ENCODE measurements around the gene CTBP2. TPM values are rescaled to one million over a fixed set of nuclear protein-coding genes. Genes with fewer than 3 reads are reported as not detected.

The CTBP2 gene
- total RNA-seq, 1 experiment from 2014 or later, result 78.7 TPM

DNA sequence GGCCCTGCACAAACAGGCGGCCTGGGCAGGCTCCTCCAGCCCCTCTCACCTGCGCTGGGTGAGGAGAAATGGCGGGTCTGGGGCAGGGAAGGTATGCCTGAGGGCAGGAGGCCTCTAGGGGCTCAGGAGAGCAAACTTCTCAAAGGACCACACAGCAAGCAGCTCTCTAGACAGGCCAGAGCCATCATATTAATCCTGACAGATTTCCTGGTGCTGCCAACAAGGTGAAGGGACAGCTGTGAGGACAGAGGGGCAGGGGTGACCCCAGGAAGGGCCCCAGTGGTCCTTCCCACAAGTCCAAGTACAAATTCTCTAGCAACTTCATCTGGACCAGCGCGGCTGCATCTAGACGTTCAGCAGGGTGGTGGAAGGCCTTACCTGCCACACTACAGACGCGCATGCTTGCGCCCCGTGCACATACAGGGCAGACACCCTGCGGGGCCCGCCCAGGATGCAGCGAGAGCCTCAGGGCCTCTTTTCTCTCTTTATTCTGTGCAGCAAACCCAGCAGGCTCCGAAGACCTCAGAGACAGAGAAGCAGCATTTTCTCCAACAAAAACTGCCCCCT lies 156.4 kb downstream of the CTBP2 start:
- no peaks in the 10 kb centered on the region for H3K27me3 Mint-ChIP-seq (ENCODE audit: unreplicated experiment)
- intact Hi-C loops (cut with micrococcal nuclease; ENCODE audit: unreplicated experiment), result no loop called here
- no TSS peak for BruUV-seq (replicated peaks)
- no peak overlapping the region for H3K27ac Mint-ChIP-seq (ENCODE audit: unreplicated experiment)
- peaks cover 7% of the 10 kb centered on the region for H3K4me1 Mint-ChIP-seq (ENCODE audit: low read depth, unreplicated experiment)
- H3K36me3 Mint-ChIP-seq (ENCODE audit: insufficient read depth, unreplicated experiment), result peaks cover 10% of the 10 kb centered on the region
- DNase-seq, result no peak
- CTCF ChIA-PET, result no interaction called here
- TF ChIP-seq, protein P1, sequence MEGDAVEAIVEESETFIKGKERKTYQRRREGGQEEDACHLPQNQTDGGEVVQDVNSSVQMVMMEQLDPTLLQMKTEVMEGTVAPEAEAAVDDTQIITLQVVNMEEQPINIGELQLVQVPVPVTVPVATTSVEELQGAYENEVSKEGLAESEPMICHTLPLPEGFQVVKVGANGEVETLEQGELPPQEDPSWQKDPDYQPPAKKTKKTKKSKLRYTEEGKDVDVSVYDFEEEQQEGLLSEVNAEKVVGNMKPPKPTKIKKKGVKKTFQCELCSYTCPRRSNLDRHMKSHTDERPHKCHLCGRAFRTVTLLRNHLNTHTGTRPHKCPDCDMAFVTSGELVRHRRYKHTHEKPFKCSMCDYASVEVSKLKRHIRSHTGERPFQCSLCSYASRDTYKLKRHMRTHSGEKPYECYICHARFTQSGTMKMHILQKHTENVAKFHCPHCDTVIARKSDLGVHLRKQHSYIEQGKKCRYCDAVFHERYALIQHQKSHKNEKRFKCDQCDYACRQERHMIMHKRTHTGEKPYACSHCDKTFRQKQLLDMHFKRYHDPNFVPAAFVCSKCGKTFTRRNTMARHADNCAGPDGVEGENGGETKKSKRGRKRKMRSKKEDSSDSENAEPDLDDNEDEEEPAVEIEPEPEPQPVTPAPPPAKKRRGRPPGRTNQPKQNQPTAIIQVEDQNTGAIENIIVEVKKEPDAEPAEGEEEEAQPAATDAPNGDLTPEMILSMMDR (IDR thresholded peaks at IDR 0.05; ENCODE audit: unreplicated experiment), result no peak
- H3K9me3 Mint-ChIP-seq (ENCODE audit: low read depth, unreplicated experiment), result no peaks in the 10 kb centered on the region
- H3K4me3 Mint-ChIP-seq (ENCODE audit: low read depth, unreplicated experiment), result no peak overlapping the region

DNA sequence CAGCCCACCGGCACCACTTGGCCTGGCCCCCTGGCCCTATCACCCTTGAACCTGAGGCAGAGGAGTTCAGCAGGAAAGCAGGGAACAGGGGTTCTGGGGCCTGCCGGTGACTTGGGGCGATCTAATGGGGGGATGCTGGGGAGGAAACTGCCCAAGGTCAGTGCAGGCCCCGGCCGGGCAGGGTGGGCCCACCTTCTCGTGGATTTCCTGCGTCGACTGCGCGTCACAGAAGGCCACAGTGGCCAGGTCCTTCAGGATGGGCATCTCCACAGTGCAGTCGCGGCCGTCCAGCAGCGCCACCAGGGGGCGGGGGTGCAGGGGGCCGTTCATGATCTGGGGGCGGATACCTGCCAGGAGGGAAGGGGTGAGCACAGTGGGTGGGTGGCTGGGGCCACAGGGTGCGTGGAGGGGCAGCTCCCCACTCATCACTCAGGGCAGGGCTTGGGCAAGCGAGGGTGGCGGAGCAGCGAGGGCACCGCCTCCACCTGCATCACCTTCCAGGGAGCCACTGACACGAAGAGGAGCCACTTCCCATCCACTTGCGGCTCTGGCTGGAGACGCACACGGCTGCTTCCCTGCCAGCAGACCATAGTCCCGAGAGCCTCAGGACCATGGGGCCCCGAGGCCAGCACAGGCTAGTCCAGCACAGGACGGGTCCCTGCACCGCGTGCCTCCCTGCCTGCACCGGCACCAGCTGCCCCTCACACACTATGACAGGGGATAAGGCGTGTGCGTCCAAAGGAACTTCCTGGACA lies 157.0 kb downstream of the CTBP2 start:
- H3K27me3 Mint-ChIP-seq (ENCODE audit: unreplicated experiment), result no peaks in the 10 kb centered on the region
- no peak overlapping the region for H3K4me3 Mint-ChIP-seq (ENCODE audit: low read depth, unreplicated experiment)
- H3K4me1 Mint-ChIP-seq (ENCODE audit: low read depth, unreplicated experiment), result no peaks in the 10 kb centered on the region
- no TSS peak for BruUV-seq (replicated peaks)
- TF ChIP-seq, protein P1 (IDR thresholded peaks at IDR 0.05; ENCODE audit: unreplicated experiment), result no peak
- no peak for DNase-seq
- H3K27ac Mint-ChIP-seq (ENCODE audit: unreplicated experiment), result no peak overlapping the region
- H3K36me3 Mint-ChIP-seq (ENCODE audit: insufficient read depth, unreplicated experiment), result peaks cover 17% of the 10 kb centered on the region
- no peaks in the 10 kb centered on the region for H3K9me3 Mint-ChIP-seq (ENCODE audit: low read depth, unreplicated experiment)
- CTCF ChIA-PET, result no interaction called here
- intact Hi-C loops (cut with micrococcal nuclease; ENCODE audit: unreplicated experiment), result no loop called here

DNA sequence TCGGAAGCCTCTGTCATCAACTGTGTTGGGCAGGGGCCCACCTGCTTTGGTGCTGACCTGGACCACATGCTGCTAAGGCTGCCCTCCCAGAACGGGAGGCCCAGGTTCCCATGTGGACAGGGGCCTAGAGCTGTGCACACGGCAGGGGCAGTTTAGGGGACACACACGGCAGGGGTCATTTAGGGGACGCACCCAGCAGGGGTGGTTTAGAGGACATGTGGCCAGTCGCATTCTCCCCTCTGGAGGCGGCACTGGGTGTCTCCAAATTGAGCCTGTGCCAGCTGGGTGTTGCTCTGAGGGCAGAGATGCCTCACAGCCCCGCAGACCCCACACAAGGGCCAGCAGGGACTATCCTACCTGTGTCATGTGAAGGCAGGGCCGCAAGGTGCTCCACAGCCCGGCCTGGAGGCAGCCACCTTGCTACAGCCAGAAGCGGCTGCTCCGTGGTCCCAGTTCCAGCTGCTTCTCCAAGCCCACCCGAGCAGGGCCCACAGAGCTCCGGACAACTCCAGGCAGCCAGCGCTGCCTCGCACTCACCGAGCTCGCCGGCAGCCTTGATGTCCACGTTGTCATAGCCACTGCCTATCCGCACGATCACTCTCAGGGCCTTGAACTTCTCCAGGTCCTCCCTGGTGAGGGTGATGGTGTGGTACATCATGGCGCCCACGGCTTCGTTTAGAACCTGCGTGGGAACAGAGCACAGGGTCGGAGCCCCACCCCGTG lies 157.8 kb downstream of the CTBP2 start:
- DNase-seq, result no peak
- Mint-ChIP-seq H3K9me3 (ENCODE audit: low read depth, unreplicated experiment) (no peaks in the 10 kb centered on the region), H3K36me3 (ENCODE audit: insufficient read depth, unreplicated experiment) (peaks cover 24% of the 10 kb centered on the region), H3K27ac (ENCODE audit: unreplicated experiment) (no peak overlapping the region), H3K27me3 (ENCODE audit: unreplicated experiment) (no peaks in the 10 kb centered on the region), H3K4me1 (ENCODE audit: low read depth, unreplicated experiment) (no peaks in the 10 kb centered on the region), H3K4me3 (ENCODE audit: low read depth, unreplicated experiment) (no peak overlapping the region)
- intact Hi-C loops (cut with micrococcal nuclease; ENCODE audit: unreplicated experiment), result no loop called here
- no TSS peak for BruUV-seq (replicated peaks)
- CTCF ChIA-PET, result no interaction called here
- TF ChIP-seq, protein P1 (IDR thresholded peaks at IDR 0.05; ENCODE audit: unreplicated experiment), result no peak

DNA sequence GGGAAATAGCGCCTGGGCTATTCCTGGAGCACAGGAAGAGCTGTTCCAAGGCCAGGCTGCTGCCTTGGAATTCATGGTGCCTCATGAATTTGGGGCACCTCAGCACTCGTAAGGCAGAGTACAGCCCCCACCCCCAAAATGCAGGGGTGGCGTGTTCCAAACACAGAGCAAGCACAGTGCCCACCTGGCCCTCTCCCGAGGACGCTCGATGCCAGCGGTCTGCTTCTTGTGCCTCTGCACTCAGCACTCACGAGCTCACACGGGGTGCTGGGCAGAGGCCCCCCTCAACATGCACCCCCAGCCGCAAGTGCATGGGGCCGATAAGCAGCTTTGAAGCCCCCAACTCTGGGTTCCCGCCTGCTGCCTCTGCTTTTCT lies 158.3 kb downstream of the CTBP2 start:
- Mint-ChIP-seq H3K27ac (ENCODE audit: unreplicated experiment) (no peak overlapping the region), H3K27me3 (ENCODE audit: unreplicated experiment) (no peaks in the 10 kb centered on the region), H3K9me3 (ENCODE audit: low read depth, unreplicated experiment) (no peaks in the 10 kb centered on the region), H3K4me3 (ENCODE audit: low read depth, unreplicated experiment) (no peak overlapping the region), H3K4me1 (ENCODE audit: low read depth, unreplicated experiment) (no peaks in the 10 kb centered on the region), H3K36me3 (ENCODE audit: insufficient read depth, unreplicated experiment) (peaks cover 25% of the 10 kb centered on the region)
- BruUV-seq (replicated peaks), result no TSS peak
- TF ChIP-seq, protein P1 (IDR thresholded peaks at IDR 0.05; ENCODE audit: unreplicated experiment), result no peak
- intact Hi-C loops (cut with micrococcal nuclease; ENCODE audit: unreplicated experiment), result no loop called here
- DNase-seq, result no peak
- CTCF ChIA-PET, result no interaction called here

Data from Calu3 (cell line).